HG03432 (cell line): Measurements from ENCODE around the gene PPP2R3A.
"Not testable (repeated sequence)": the region's sequence is repeated elsewhere in the genome, so short reads cannot be mapped to it uniquely, and the experiment has no call there.

ENCODE experiments used
- ATAC-seq: cut with Tn5 transposase; IDR thresholded peaks from one replicate; pipeline ENCODE4 v1.9.1; 2021; ENCODE audit warnings: mild to moderate bottlenecking, moderate library complexity; ENCODE audit not compliant: unreplicated experiment

The PPP2R3A gene

GRCh38 chr3:135965506-135966270 is at the start of gene PPP2R3A:
Gene PPP2R3A (plus strand): TSS chr3:135965728. CDS start chr3:136001499, 35,771 bp downstream.
- peak; percentile 87 for ATAC-seq

- ATAC-seq, result no peak
These were observed 49.2 kb upstream of the PPP2R3A start for GRCh38 chr3:135916310-135916709.

GRCh38 chr3:135917076-135917475 is 48.5 kb upstream of the PPP2R3A start:
- no peak for ATAC-seq

- ATAC-seq, result no peak
These were observed 47.5 kb upstream of the PPP2R3A start for GRCh38 chr3:135917927-135918597.

GRCh38 chr3:135918600-135918999 is 46.9 kb upstream of the PPP2R3A start:
- no peak for ATAC-seq

- no peak for ATAC-seq
These were observed 45.3 kb upstream of the PPP2R3A start for GRCh38 chr3:135920275-135920674.

- no peak for ATAC-seq
These were observed 42.7 kb upstream of the PPP2R3A start for GRCh38 chr3:135922903-135923250.

GRCh38 chr3:135924506-135924905 is 41.0 kb upstream of the PPP2R3A start:
- ATAC-seq, result no peak

GRCh38 chr3:135926664-135927063 is 38.9 kb upstream of the PPP2R3A start:
- ATAC-seq, result no peak

GRCh38 chr3:135927155-135927554 is 38.4 kb upstream of the PPP2R3A start:
- no peak for ATAC-seq

- no peak for ATAC-seq
These were observed 35.9 kb upstream of the PPP2R3A start for GRCh38 chr3:135929670-135930069.

- ATAC-seq, result no peak
These were observed 35.3 kb upstream of the PPP2R3A start for GRCh38 chr3:135930255-135930654.

- ATAC-seq, result not testable (repeated sequence)
These were observed 30.4 kb upstream of the PPP2R3A start for GRCh38 chr3:135935171-135935570.

GRCh38 chr3:135937766-135938165 is 27.8 kb upstream of the PPP2R3A start:
- ATAC-seq, result not testable (repeated sequence)

GRCh38 chr3:135944831-135945230 is 20.7 kb upstream of the PPP2R3A start:
- ATAC-seq, result no peak

GRCh38 chr3:135950941-135951340 is 14.6 kb upstream of the PPP2R3A start:
- ATAC-seq, result no peak

GRCh38 chr3:135964160-135964955 is 1.2 kb upstream of the PPP2R3A start:
- no peak for ATAC-seq

GRCh38 chr3:135965129-135965505 is 411 bp upstream of the PPP2R3A start:
- ATAC-seq, result no peak

GRCh38 chr3:135966271-135966961 is 888 bp downstream of the PPP2R3A start:
- peak; percentile 2 for ATAC-seq

GRCh38 chr3:135966962-135967274 is 1.4 kb downstream of the PPP2R3A start:
- ATAC-seq, result no peak

GRCh38 chr3:135967867-135968266 is 2.3 kb downstream of the PPP2R3A start:
- no peak for ATAC-seq
